HG03521 (cell line): ENCODE results near the gene IL19.
"Not testable (repeated sequence)": the region's sequence is repeated elsewhere in the genome, so short reads cannot be mapped to it uniquely, and the experiment has no call there.

Source experiments
- ATAC-seq: cut with Tn5 transposase; IDR thresholded peaks from one replicate; pipeline ENCODE4 v1.9.1; 2021; ENCODE audit warnings: mild to moderate bottlenecking, moderate library complexity; ENCODE audit not compliant: unreplicated experiment

Gene IL19

GRCh38 chr1:206772243-206772937, 1.8 kb downstream of the IL19 start, which contains the start of gene IL10:
Gene IL10 (minus strand): TSS chr1:206772494. CDS start chr1:206772435, 59 bp downstream.
- no peak for ATAC-seq

GRCh38 chr1:206774093-206774492, 3.5 kb downstream of the IL19 start:
- ATAC-seq: no peak

- ATAC-seq: no peak
Measured at GRCh38 chr1:206776229-206776628, 5.7 kb downstream of the IL19 start.

- no peak for ATAC-seq
Measured at GRCh38 chr1:206778031-206778430, 7.5 kb downstream of the IL19 start.

DNA sequence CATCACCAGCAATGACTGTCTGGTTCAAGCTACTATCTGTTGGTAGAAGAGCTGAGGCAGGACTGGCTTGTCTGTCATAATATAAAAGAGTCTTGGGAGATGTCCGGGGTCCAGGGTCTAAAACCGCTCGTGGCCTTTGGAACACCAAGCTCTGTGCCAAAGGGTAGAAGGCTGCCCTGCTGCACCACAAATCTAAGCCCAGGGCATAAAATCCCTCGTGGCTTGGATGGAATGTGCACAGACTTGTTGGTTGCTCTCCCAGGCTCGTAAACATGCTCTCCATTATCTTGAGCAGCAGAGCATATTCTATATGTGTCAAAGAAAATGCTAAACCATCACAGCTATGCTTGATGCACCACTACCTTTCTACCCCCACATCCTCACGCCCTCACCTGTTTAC, 8.3 kb downstream of the IL19 start:
- ATAC-seq: not testable (repeated sequence)

- ATAC-seq: no peak
Measured at GRCh38 chr1:206779638-206780037, 9.1 kb downstream of the IL19 start.

- ATAC-seq: no peak
Measured at GRCh38 chr1:206782448-206782847, 11.9 kb downstream of the IL19 start.

GRCh38 chr1:206783506-206783905, 12.9 kb downstream of the IL19 start:
- ATAC-seq: no peak

DNA sequence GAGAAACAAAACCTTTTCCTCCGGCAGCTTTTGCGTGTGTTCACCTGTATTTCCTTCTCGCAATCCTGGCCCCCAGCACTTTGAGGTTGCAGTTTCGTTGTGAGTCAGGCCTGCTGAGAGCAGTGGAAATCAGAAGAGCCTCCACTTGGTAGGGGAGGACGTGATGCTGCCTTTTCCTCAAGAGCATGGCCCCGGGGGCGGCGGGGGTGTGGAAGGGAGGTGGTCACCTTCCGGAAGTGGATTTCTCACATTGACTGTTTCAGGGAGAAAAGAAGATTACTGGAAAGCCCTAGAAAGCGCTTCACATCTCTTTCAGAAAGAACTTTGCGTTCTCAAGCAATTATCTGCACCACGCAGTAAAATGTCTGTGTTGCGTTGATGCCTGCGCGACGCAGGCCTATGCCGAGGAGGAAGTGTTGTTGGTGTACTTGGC, 13.9 kb downstream of the IL19 start:
- ATAC-seq: peak; percentile 57

GRCh38 chr1:206785182-206785765, 14.7 kb downstream of the IL19 start:
- ATAC-seq: no peak

- ATAC-seq: no peak
Measured at GRCh38 chr1:206786212-206786886, 15.8 kb downstream of the IL19 start.

DNA sequence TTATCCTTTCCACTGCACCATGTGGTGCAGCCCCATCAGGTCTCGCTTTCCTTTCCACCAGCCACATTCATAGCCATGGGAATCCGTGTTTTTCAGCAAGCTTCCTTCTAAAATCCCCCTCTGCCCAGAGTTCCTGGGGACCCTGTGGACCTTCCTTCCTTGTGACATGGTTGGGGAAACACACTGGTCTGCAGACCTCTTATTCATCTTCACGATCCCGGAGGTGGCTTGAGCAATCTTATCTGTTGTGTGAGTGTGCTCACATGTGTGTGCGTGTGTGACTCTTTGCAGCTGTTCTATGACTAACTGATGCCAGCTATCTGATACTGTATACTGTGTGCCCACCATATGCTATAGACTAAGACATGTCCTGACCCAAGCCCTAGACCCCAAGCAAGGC, 17.3 kb downstream of the IL19 start:
- ATAC-seq: no peak

GRCh38 chr1:206788487-206789050, 18.0 kb downstream of the IL19 start:
- no peak for ATAC-seq

DNA sequence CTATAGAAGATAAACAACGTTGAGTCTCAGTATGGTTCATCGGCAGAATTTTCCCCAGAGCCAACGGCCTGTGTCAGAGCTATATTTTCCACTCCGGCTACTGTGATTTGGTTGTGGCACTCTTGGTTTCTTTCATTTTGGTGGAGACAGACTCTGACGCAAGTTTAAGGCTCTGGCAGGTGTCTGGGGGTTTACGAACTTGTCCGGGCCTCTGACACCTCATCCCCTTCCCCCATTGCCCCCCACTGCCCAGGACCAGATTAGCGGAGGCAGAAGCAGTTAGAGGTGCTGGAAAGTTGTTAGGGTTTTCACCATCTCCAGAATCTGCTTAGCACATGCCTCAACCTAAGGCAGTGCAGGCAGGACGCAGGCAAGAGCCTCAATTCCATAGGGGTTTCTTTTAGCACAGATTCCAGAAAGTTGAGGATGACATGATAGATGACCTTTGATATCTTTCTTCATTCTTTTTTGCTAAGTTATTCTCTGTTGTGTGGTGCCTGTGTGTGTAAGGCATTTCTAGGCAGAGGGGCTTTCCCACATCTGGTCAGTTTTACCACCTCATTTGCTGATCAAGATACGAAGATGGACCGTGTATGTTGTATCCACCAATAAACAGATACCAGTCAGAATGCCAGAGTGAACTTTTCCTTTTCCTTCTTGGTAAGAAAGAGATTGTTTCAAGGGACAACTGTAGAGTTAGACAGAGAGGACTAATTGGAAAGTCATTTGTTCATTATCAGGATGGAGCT, 20.1 kb downstream of the IL19 start:
- no peak for ATAC-seq

DNA sequence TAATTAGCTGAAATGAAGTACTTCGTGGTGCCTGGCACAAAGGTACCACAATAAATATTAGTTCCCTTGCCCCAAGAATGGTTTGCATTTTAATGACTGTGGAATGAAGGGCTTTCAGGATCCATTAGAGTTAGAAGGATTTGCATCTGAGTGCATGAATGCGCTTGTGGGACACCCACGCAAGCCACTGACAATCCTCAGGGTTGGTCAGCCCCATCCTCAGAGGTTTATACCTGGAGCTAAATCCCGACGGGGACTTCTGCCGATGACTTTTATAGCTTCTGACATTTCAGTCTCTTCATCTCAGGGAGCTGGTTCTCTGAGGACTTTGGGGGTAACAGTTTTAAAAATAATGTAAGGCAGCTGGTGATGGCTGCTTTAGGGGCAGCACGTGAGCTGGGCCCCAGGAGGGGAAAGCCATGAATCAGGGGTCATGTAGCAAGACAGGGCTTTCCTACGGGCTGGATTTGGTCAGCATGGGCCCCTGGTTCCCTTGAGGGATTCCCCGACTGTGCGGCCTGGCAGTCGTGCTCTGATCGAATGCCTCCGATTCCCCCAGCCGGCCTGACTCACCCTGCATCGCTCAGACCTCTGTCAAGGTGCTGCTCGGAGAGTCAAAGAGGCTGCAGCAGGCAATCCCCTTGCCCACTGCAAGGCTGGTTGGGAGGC, 22.5 kb downstream of the IL19 start:
- ATAC-seq: no peak

- no peak for ATAC-seq
Measured at GRCh38 chr1:206793620-206794019, 23.0 kb downstream of the IL19 start.

GRCh38 chr1:206794294-206794908, 23.8 kb downstream of the IL19 start:
- ATAC-seq: no peak

GRCh38 chr1:206796116-206796515, 25.5 kb downstream of the IL19 start:
- ATAC-seq: no peak

DNA sequence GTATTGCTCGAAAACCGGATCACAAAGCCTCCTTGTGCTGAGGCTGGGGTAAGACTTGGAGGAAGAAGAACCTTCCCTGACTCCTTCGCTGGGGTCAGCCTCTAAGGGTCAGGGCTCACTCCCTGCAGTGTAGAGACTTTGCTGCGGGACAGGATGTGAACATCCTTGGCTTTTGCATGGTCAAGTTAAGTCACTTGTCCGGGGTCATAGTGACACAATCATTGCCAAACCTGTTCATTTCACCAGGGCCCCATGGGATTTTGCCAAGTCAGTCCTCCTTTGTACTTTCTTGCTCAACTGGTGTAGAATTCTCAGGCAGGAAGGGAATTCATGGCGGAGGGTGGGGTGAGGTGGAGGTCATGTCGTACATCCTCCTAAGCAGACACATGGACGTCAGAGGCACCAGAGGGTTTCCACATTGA, 26.4 kb downstream of the IL19 start:
- no peak for ATAC-seq
